PFSK-1 (cell line): ENCODE results near the gene PRMT2.

Source experiments
- FOXP2 ChIP-seq: optimal IDR thresholded peaks from 2 replicates; pipeline ENCODE3; 2011; ENCODE audit warnings: borderline replicate concordance, control low read depth, inconsistent platforms; ENCODE audit not compliant: insufficient read depth; ENCODE audit errors: extremely low read length, extremely low read depth
- POLR2AphosphoS5 ChIP-seq: IDR thresholded peaks from 2 replicates; pipeline ENCODE4 v1.6.1; 2012; ENCODE audit warnings: low read depth, mild to moderate bottlenecking, control low read depth, low read length, moderate library complexity
- REST ChIP-seq, 2 experiments: IDR thresholded peaks; 2 replicates each; pipeline versions ENCODE4 v1.6.1 to v1.8.0; 2011 to 2012; ENCODE audit warnings: low read depth in 2 of 2, low read length in 2 of 2, control low read depth in 1 of 2, inconsistent platforms in 1 of 2, mild to moderate bottlenecking in 1 of 2, moderate library complexity in 1 of 2; ENCODE audit not compliant: insufficient read depth in 1 of 2
- SIN3A ChIP-seq: IDR thresholded peaks from 2 replicates; pipeline ENCODE4 v1.6.1; 2012; ENCODE audit warnings: mild to moderate bottlenecking, low read length, moderate library complexity, borderline replicate concordance; ENCODE audit not compliant: insufficient read depth
- TAF1 ChIP-seq: IDR thresholded peaks from 2 replicates; pipeline ENCODE4 v1.6.1; 2012; ENCODE audit warnings: low read length, control low read depth, borderline replicate concordance; ENCODE audit not compliant: insufficient read depth

PRMT2 gene

GRCh38 chr21:46616656-46617055 lies 18.8 kb upstream of the PRMT2 start:
- TF ChIP-seq SIN3A (no peak), REST (IDR thresholded peaks at IDR 0.05; ENCODE audit: insufficient read depth in 1 of 2, low read depth in 2 of 2, low read length in 2 of 2) (no peak)

GRCh38 chr21:46617267-46618051 lies 18.0 kb upstream of the PRMT2 start:
- TF ChIP-seq FOXP2 (no peak), TAF1 (no peak), POLR2AphosphoS5 (no peak)

GRCh38 chr21:46618738-46619379 lies 16.6 kb upstream of the PRMT2 start:
- TF ChIP-seq SIN3A (no peak), TAF1 (no peak), FOXP2 (no peak), POLR2AphosphoS5 (no peak), REST (IDR thresholded peaks at IDR 0.05; ENCODE audit: insufficient read depth in 1 of 2, low read depth in 2 of 2, low read length in 2 of 2) (no peak)

GRCh38 chr21:46619846-46620245 lies 15.6 kb upstream of the PRMT2 start:
- no peak for TF ChIP-seq SIN3A
- no peak for TF ChIP-seq TAF1
- TF ChIP-seq POLR2AphosphoS5: no peak
- TF ChIP-seq FOXP2: no peak
- no peak for TF ChIP-seq REST (IDR thresholded peaks at IDR 0.05; ENCODE audit: insufficient read depth in 1 of 2, low read depth in 2 of 2, low read length in 2 of 2)

GRCh38 chr21:46620846-46621245 lies 14.6 kb upstream of the PRMT2 start:
- TF ChIP-seq REST (IDR thresholded peaks at IDR 0.05; ENCODE audit: insufficient read depth in 1 of 2, low read depth in 2 of 2, low read length in 2 of 2) (no peak), SIN3A (no peak), FOXP2 (no peak), TAF1 (no peak), POLR2AphosphoS5 (no peak)
